ENCODE measurements around the gene C1S. TPM values are rescaled to one million over a fixed set of nuclear protein-coding genes. Genes with fewer than 3 reads are reported as not detected.
A peak's percentile ranks its signal among the peaks of the same experiment; 100 is the strongest.

Gene C1S
- total RNA-seq, 4 donors from 2014 or later: 103 to 191 (median 117) TPM

DNA sequence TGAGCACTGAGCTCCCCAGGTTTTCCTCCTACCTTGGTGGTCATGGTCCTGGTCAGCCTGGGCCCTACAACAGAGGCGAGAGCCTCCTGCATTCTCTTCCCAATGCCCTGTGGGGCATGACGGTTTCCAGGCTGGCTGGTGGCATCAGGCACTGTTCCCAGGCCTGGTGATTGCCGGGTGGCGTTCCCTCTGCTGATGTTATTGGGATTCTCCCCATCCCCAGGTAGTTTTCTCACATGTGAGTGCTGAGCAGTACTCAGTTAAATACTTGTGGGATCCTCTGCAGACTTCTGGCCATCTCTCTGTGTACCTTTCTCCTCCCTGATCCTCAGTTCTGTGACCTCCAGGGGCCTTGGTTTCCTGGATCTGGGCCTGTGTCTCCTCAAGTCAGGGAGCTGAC, 16.0 kb downstream of the C1S start:
- H3K36me3 ChIP-seq: no peaks in the 10 kb centered on the region
- intact Hi-C loops (cut with DNase I; ENCODE audit: low total_unique reads) (no loop called here), in situ Hi-C loops (cut with MboI; ENCODE audit: low pct_ligation_motif_present in 1 of 4, low pct_unique_long_range_greater_than_20kb in 1 of 4, low sequenced_read_pairs in 3 of 4) (no loop called here)
- no peak for TF ChIP-seq POLR2A (IDR thresholded peaks at IDR 0.05)
- TF ChIP-seq EP300 (IDR thresholded peaks at IDR 0.05; ENCODE audit: low read depth): no peak
- no peak for TF ChIP-seq POLR2AphosphoS5 (IDR thresholded peaks at IDR 0.05)
- TF ChIP-seq, protein P1, sequence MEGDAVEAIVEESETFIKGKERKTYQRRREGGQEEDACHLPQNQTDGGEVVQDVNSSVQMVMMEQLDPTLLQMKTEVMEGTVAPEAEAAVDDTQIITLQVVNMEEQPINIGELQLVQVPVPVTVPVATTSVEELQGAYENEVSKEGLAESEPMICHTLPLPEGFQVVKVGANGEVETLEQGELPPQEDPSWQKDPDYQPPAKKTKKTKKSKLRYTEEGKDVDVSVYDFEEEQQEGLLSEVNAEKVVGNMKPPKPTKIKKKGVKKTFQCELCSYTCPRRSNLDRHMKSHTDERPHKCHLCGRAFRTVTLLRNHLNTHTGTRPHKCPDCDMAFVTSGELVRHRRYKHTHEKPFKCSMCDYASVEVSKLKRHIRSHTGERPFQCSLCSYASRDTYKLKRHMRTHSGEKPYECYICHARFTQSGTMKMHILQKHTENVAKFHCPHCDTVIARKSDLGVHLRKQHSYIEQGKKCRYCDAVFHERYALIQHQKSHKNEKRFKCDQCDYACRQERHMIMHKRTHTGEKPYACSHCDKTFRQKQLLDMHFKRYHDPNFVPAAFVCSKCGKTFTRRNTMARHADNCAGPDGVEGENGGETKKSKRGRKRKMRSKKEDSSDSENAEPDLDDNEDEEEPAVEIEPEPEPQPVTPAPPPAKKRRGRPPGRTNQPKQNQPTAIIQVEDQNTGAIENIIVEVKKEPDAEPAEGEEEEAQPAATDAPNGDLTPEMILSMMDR (IDR thresholded peaks at IDR 0.05): no peak
- H3K4me1 ChIP-seq: peaks cover 0 to 11% (median 6%) of the 10 kb centered on the region in 4 donors
- H3K27ac ChIP-seq: no peak overlapping the region
- no peaks in the 10 kb centered on the region for H3K27me3 ChIP-seq
- no peaks in the 10 kb centered on the region for H3K9me3 ChIP-seq
- no peak for DNase-seq
- 80 to 88% methylated on average over 1 to 4 of the region's 4 CpGs for WGBS, 2 donors (ENCODE audit: low coverage in 1 of 2)
- H3K4me3 ChIP-seq: no peak overlapping the region

DNA sequence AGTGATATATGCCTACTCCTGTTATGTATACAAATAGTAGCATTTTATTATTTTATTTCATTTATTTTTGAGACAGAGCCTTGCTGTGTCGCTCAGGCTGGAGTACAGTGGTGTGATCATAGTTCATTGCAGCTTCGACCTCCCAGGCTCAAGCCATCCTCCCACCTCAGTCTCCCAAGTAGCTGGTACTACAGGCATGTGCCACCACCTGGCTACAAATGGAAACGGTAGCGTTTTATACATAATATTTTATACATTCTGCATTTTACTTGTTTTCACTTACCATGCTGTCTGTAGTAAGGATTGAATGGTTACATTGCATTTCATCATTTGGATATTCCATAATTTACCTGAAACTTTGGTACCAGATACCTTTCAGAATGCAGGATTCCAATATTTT, 17.6 kb downstream of the C1S start:
- no peaks in the 10 kb centered on the region for H3K9me3 ChIP-seq
- TF ChIP-seq, protein P1 (IDR thresholded peaks at IDR 0.05): no peak
- TF ChIP-seq POLR2A (IDR thresholded peaks at IDR 0.05) (no peak), POLR2AphosphoS5 (IDR thresholded peaks at IDR 0.05) (no peak), EP300 (IDR thresholded peaks at IDR 0.05; ENCODE audit: low read depth) (no peak)
- DNase-seq: no peak
- intact Hi-C loops (cut with DNase I; ENCODE audit: low total_unique reads) (no loop called here), in situ Hi-C loops (cut with MboI; ENCODE audit: low pct_ligation_motif_present in 1 of 4, low pct_unique_long_range_greater_than_20kb in 1 of 4, low sequenced_read_pairs in 3 of 4) (no loop called here)
- H3K4me3 ChIP-seq: no peak overlapping the region
- H3K36me3 ChIP-seq: no peaks in the 10 kb centered on the region
- WGBS, 2 donors (ENCODE audit: low coverage in 1 of 2): 42 to 51% methylated on average over 4 of the region's 4 CpGs
- H3K27ac ChIP-seq: no peak overlapping the region
- no peaks in the 10 kb centered on the region for H3K27me3 ChIP-seq
- H3K4me1 ChIP-seq: peaks cover 0 to 11% (median 6%) of the 10 kb centered on the region in 4 donors

DNA sequence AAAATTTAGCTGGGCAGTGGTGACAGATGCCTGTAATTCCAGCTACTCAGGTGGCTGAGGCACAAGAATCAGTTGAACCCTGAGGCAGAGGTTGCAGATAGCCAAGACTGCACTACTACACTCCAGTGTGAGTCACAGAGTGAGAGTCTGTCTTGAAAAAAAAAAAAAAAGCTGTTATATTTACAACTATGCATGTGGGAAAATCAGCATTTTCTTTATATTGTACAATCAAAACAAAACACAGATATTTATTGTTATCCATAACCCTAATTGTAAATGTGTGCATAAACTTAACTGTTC, 19.3 kb downstream of the C1S start:
- H3K4me1 ChIP-seq: peaks cover 0 to 11% (median 6%) of the 10 kb centered on the region in 4 donors
- no peak overlapping the region for H3K4me3 ChIP-seq
- no peaks in the 10 kb centered on the region for H3K9me3 ChIP-seq
- TF ChIP-seq POLR2A (IDR thresholded peaks at IDR 0.05): no peak
- TF ChIP-seq, protein P1 (IDR thresholded peaks at IDR 0.05): no peak
- no peak for TF ChIP-seq EP300 (IDR thresholded peaks at IDR 0.05; ENCODE audit: low read depth)
- no peak for TF ChIP-seq POLR2AphosphoS5 (IDR thresholded peaks at IDR 0.05)
- no peak for DNase-seq
- in situ Hi-C loops (cut with MboI; ENCODE audit: low pct_ligation_motif_present in 1 of 4, low pct_unique_long_range_greater_than_20kb in 1 of 4, low sequenced_read_pairs in 3 of 4) (no loop called here), intact Hi-C loops (cut with DNase I; ENCODE audit: low total_unique reads) (no loop called here)
- H3K27ac ChIP-seq: peak overlapping the region; percentile 64 to 86 (median 78)
- H3K36me3 ChIP-seq: no peaks in the 10 kb centered on the region
- H3K27me3 ChIP-seq: no peaks in the 10 kb centered on the region

DNA sequence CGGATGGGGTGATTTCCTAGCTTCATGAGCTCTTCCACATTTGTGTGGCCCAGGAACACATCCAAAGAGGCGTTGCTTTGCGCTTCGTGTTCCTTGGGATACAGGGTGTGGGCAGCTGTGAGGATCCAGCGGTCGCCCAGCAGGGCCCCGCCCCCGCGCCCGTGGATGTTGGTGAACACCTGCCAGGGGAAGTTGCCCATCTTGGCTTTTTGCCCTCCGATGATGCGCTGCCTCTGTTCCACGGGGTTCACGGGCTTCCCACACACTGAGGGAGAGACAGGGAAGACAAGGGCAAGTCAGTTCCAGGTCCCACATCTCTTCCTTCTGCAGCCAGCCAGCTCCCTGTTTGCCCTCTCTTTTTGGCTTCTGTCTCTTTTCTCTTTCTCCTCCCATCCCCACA, 20.5 kb downstream of the C1S start:
- peaks cover 0 to 11% (median 6%) of the 10 kb centered on the region in 4 donors for H3K4me1 ChIP-seq
- no peaks in the 10 kb centered on the region for H3K9me3 ChIP-seq
- no peak for DNase-seq
- peak overlapping the region; percentile 64 to 86 (median 78) for H3K27ac ChIP-seq
- intact Hi-C loops (cut with DNase I; ENCODE audit: low total_unique reads) (no loop called here), in situ Hi-C loops (cut with MboI; ENCODE audit: low pct_ligation_motif_present in 1 of 4, low pct_unique_long_range_greater_than_20kb in 1 of 4, low sequenced_read_pairs in 3 of 4) (no loop called here)
- H3K36me3 ChIP-seq: no peaks in the 10 kb centered on the region
- H3K27me3 ChIP-seq: no peaks in the 10 kb centered on the region
- whole genome bisulfite sequencing, 2 donors (ENCODE audit: low coverage in 1 of 2): 60 to 75% methylated on average over 1 to 14 of the region's 14 CpGs
- no peak for TF ChIP-seq POLR2A (IDR thresholded peaks at IDR 0.05)
- TF ChIP-seq EP300 (IDR thresholded peaks at IDR 0.05; ENCODE audit: low read depth): no peak
- TF ChIP-seq, protein P1 (IDR thresholded peaks at IDR 0.05): no peak
- TF ChIP-seq POLR2AphosphoS5 (IDR thresholded peaks at IDR 0.05): no peak
- H3K4me3 ChIP-seq: no peak overlapping the region
